GM18498 (cell line): ENCODE data around the gene NEDD4.
A peak's percentile ranks its signal among the peaks of the same experiment; 100 is the strongest.
"Not testable (repeated sequence)": the region's sequence is repeated elsewhere in the genome, so short reads cannot be mapped to it uniquely, and the experiment has no call there.

Source experiments
- ATAC-seq: cut with Tn5 transposase; IDR thresholded peaks from one replicate; pipeline ENCODE4 v1.9.1; 2021; ENCODE audit warnings: mild to moderate bottlenecking, moderate library complexity; ENCODE audit not compliant: unreplicated experiment

NEDD4 gene

DNA sequence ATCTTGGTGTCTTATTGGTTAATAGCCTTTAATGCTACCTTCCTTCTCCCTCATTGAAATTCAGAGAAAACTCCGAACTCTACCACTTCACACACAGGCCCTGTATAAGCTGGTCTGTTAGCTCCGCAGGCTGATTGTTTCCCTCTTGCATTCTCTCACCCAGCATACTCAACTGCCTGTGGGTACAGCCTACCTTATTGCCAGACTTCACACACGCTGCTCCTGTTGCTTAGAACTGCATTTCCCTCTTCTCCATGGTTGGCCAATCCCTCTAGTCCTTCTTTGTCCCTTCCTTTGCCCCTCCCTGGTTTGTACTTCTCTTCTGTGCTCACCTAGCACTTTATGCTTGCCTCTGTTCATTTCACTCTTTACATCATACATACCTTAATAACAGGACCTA lies 157.5 kb downstream of the NEDD4 start:
- ATAC-seq, result no peak

DNA sequence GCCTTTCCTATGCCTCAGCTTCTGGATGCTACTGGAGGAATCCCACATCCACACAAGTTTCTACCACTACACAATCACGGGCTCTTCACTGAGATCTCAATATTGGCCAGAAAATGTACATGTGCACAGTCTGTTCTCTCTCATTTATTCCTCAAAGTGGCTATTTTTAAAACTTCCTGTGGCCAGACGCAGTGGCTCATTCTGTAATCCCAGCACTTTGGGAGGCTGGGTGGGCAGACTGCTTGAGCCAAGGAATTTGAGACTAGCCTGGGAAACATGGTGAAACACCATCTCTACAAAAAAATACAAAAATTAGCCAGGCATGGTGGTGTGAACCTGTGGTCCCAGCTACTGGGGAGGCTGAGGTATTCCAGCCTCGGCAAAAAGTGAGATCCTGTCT lies 159.1 kb downstream of the NEDD4 start:
- ATAC-seq, result no peak

DNA sequence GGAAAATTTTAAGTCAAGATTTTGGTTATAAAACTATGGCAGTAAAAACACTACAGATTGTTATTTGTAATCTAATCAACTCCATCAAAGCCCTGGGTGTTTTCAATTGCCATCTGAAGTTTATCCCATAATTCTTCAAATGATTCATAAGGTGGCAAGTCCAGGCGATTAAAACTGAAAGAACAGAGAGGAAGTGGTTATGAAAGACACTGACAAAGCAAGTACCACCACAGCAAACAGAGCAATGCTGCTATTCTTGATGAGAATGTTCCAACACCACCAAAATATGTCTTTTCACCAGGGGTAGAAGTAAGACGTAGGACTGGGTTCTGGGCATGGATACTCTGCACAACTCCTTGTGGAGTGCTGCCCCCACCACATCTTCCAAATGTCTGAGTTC lies 163.6 kb downstream of the NEDD4 start:
- ATAC-seq, result peak; percentile 78

DNA sequence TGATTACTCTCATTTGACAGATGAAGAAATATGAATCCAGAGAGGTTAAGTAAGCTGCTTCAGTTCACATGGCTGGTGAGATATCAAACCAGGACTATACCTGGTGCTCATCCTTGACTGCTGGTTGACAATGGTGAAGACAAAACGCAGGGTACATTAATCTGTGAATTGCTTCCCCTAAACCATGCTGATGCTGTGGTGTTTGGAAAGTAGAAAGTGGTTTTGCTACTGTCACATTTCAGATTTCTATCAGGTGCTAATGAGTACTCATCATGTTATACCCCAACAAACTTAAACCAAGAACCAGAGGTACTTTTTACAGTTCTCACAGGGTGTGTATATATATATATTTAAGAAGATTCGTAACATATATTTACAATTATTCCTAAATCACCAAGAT lies 165.5 kb downstream of the NEDD4 start:
- no peak for ATAC-seq

DNA sequence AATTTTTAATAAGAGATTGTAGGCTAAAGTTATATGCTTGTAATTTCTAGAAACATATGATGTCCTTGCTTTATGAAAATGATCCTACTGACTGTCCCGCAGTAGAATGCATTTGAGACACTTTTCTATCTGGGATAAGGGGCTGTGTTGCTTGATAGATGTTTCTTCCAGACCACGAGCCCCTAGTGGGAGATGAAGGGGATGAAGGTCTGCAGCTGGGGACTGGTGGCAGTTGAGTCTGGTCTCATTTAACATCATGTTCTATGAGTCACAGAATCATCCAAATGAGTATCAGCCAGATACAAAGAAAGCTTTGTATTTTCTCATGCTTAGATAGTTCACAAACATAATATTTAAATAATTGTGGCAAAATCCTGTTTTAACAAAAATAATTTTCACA lies 166.2 kb downstream of the NEDD4 start:
- ATAC-seq, result no peak

DNA sequence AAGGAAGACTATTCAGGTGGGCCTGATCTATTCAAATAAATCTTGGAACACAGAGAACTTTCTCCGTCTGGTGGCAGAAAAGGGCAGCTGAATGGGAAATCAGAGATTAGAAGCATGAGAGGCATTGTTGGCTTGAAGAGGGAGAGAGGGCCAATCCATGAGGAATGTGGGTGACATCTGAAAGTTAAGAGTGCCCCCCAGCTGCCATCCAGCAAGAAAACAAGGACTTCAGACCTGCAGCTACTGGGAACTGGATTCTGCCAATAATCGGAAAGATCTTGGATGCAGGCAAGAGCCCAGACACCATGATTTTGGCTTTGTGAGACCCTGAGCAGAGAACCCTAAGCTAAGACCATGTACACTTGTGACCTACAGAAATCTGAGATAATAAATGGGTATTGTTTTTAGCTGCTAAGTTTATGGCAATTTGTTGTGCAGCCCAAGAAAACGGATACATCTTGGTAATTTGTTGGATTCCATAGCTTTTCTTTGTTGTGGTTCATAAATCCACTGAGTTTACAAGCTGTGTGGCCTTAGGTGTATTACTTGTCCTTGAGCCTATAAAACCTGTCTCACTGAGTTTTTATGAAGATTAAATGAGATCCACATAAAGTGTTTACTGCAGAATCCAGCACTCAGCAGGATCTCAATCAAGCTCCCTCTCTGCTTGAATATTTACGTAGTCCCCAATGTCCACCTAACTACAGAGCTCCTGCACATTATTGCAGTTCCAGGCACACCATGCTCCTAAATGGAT lies 168.4 kb downstream of the NEDD4 start:
- no peak for ATAC-seq

DNA sequence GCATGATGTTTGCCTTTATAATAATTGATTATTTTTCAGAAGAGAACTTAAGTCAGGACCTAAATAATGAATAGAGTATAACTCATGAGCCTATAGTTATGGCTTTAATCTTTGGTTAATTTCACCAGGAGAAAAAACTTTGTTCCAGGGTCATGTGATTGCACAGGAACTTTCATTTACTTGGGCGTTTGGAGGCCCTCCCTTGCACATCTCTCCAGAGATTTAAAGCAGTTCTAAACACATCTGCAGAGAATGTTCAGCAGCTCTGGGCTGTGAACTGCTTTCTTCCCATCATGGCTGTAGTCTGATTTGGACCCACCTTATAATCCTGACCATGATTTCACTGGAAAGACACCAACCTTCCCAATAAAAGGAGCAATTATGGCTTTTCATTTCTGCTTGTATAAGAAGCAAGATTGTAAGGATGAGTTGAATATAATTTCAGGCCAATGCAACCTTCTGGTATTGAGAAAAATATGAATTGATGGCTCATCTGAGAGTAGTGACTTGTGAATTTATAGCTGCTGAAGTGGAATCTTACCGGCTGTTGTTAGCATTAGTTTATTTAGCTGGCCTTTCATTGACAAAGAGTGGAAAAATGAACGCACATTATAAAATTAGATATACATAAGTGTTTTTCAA lies 169.6 kb downstream of the NEDD4 start:
- ATAC-seq, result no peak

DNA sequence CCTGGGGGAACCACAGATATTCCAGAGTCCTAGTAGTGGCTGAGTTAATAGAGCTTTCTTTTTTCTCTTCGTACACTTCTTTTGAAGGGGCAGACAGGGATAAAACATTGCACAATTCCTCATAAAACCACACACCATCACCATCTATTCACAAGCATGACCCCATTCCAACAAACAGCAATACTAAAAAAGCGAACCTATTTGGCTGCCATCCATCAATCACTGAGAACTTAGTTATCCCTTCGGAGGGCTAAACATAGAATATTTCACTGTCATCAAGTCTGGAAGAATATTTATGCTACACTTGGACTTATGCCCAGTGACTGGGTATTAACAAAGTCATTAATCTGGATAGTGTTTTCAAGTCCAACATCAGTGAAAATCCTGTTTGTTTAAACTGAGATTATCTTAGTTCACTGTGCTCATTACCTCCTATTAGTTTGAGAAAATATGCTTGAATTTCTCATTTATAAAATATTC lies 170.2 kb downstream of the NEDD4 start:
- ATAC-seq, result no peak

DNA sequence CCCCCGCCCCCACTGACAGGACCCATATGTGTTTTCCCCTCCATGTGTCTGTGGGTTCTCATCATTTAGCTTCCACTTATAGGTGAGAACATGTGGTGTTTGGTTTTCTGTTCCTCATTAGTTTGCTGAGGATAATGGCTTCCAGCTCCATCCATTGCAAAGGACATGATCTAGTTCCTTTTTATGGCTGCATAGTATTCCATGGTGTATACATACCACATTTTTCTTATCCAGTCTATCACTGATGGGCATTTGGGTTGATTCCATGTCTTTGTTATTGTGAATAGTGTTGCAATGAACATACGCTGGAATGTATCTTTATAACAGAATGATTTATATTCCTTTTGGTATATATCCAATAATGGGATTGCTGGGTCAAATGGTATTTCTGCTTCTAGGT lies 171.7 kb downstream of the NEDD4 start:
- ATAC-seq, result not testable (repeated sequence)

DNA sequence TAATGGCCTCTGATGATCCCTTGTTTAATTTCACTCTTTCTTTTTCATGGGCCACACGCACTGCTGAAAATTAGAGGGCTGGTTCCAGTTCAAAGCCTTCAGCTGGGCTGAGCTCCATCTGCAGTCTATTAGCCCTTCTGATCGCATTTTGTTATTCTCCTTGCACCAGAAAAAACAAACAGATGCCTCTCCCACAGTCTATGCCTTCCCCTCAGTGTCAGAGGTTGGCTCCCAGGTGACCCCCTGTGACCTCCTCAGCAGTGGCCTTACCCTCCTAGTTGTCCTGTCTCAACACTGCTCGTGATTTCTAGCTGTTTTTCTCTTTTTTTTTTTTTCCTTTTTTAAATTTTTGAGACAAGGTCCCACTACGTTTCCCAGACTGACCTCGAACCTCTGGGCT lies 173.4 kb downstream of the NEDD4 start:
- ATAC-seq, result no peak

DNA sequence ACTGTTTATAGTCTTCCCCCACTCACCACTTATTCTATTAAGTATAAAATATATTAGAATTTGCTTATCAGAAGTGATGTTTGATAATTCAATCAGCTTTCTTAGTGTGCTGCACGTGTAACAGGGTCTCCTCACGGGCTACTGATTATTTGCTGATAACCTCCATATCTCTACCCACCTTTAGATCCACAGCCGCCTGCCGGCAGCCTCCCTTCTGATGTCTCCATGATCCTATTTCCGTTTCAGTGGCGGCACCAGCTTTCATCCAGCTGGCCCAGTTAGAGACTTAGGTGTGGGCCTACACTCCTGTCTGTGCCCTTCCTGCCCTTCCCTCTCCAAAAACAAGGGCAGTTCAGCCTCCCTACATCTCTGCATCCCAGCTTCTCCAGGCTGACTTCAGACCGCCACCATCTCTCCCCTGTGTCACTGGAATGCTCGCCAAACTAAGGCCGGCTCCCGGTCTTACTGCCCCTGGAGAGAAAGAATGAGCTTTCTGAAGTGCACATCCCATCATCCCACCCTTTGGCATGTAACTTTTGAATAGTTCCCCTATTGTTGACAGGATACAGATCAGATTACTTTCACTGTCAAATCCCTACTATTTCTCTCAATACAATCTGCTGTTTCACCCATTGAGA lies 173.9 kb downstream of the NEDD4 start:
- no peak for ATAC-seq

DNA sequence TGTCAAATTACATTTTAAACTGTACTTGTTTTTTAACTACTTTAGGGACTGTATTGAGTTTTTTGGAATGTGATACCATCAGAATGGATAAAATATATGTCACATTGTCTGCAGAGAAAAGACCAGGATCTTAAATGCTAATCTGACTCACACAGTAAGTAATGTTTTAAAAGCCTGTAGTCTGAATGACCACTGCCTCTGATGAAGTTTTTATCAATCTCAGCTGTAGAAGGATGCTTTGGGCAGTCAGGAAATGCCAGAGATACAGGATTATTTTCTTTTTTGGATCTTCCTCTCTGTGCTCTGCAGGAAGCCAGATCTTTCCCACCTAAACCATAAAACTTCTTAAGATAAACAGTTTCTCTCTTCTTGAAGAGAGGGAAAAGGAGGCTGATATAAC lies 177.4 kb downstream of the NEDD4 start:
- ATAC-seq, result no peak

DNA sequence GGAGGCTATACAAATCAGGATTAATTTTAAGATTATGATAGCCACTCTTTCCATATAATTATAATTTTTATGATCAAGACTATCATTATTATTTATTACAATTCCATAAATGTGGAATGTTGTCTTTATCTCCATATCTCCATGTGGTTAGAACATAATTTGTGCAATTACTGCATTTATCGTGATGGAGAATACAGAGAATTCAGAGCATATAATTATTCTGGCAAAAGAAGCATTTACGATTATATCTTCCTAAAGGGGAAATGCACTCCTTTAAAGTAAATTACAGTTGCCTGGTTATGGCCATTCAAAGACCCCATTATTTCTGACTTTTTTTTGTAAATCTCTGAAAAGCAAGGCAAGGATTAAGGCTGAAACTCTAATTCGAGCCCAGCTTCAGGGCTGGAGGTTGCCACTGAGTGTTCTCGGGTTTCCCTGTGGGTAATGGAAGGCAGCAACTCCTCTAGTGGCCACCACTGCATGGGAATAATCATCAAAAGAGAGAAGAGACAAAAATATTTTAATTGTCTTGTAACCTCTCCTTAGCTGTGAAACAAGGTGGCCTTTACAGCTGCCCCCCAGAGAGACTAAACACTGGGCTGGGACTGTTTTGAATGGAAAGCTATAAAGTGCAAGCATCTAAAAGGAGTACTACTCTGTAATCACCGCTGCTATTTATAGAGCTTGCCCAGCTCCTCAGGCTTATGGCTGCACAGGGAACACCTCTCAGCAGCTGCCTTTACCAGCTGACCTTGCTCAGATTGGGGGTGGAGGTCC lies 190.6 kb downstream of the NEDD4 start:
- ATAC-seq, result no peak

DNA sequence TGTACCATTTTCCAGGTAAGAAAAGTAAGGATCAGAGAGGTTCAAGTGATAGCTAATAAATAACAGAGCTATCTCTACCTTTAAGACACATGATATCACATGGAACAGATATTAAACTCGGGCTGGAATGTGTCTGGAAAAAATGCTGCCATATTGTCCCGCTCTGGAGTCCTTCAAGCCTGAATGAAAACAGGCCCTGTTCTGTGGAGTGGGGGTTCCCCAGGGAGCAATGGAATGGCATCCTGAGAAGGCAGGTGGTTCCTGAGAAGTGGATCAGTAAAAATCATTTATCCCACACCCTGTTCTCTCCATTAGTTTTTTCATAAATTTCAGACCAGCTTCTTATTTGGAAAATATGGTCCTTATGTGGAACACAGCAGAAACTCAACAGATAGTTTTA lies 193.2 kb downstream of the NEDD4 start:
- no peak for ATAC-seq

DNA sequence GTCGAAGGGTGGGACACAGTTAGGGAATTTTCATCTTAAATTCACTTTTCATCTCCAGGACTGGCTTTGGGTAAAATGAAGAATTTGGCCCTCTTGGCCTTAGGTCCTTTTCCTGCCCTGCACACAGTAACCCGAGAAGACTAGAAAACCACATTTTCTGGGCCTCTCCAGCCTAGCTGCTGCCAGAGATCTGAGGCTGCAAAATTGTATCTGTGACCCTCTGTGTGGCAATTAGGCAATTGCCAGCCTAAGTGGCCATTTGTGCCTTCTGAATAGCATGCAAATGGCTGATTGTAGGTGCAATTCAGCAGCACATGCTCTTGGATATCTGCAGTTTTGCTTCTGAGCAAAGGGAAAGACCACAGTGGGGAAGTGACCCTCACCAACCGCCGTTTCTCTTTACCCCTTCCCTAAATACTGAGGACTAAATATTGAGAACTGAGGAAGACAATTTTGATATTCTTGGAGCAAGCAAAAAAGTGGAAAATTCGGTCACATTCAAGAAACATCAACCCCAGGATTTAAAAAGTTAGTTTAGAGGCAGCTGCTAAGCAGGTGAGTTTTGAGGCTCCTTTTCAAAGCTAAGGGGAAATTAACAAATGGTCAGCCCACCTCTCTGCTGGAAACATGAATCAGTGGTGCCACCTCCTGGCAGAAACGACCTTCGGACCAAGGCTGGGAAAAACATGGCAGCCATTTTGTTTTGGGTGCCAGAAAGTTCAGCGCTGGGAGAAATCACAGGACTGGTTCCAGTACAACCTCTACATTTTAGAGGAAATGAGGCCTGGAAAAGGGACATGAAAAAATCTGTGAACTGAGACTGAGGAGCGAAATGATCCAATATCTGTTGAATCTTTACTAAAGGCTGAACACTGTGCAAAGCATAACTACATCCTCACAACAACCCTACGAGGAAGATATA lies 193.9 kb downstream of the NEDD4 start:
- ATAC-seq, result no peak

DNA sequence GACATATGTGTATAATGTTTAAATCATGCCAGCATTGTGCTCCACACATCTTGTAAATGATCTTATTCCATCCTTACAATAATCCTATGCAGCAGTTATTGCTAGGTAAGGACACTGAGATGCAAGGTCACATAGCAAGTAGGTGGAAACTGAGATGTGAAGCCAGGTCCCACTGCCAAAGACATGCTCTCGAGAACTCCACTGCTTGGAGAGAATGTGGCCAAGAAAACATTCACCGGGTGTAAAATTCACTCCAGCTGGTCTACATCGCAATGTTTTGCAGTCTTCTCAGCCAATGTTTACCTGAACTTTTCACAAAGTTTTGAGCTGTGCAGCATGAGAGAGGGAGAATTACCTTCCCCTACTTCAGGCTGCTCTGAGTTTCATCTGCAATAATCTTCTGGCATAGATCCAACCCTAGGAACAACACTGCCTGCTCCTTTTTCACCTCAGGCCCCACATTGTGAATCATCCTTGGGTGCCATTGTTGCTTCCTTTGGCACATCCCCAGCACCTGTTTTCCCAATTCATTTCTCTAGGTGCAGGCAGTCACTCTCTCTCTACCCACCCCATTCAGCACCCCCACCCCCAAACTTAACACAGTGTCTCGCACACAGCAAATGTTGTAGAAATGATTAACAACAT lies 197.0 kb downstream of the NEDD4 start:
- no peak for ATAC-seq

DNA sequence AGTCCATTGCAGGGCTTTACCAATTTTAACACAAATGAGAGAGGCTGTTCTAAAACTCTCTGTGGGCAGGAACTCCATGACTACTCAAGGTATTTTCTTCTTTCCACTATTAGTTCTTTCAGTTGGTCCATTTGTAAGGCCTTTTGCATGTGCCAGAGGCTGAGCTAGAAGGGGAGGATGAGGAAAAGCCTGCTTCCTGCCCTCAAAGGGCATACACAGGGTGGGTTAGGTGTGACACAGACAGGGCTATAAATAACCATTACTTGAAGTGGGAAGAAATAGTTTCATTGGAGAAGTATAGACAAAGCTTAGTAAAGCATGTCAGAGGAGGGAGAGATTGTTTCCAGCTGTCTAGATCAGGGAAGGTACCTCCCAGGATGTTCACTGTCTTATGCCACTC lies 198.4 kb downstream of the NEDD4 start:
- ATAC-seq, result no peak

DNA sequence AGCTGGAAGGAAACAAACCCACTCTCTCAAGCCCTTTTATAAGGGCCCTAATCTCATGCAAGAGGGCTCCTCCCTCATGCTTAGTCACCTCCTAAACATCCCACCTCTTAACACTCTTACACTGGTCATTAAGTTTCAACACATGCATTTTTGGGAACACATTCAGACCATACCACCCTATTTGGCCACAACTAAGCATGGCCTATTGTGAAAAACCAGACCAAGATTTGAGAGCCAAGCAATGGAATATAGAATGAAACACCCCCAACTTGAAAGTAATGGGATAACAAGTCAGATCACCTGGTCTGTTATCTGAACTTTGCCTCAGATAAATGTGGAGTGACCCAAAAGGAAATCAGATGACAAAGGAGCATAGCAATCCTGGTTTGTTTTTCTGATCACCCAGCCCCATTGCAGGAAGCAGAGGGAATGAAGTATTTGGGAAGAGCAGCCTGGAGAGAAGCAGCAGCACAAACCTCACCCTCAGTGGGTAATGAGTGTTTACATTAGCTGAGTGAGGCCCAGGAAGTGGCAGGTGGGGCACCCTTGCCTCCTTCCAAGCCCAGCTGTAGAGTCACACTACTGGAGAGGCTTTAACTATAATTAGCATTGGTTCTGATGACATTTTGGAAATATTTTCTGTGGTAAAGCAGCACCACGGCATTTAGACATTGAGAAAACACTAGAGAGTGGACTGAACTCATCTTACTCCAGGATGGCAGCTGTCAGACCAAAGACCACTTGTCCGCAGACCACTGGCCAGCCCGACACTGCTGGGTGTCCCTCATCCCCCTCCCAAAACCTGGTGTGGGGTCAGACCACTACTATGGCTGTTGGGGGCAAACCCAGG lies 201.6 kb downstream of the NEDD4 start:
- ATAC-seq, result no peak

DNA sequence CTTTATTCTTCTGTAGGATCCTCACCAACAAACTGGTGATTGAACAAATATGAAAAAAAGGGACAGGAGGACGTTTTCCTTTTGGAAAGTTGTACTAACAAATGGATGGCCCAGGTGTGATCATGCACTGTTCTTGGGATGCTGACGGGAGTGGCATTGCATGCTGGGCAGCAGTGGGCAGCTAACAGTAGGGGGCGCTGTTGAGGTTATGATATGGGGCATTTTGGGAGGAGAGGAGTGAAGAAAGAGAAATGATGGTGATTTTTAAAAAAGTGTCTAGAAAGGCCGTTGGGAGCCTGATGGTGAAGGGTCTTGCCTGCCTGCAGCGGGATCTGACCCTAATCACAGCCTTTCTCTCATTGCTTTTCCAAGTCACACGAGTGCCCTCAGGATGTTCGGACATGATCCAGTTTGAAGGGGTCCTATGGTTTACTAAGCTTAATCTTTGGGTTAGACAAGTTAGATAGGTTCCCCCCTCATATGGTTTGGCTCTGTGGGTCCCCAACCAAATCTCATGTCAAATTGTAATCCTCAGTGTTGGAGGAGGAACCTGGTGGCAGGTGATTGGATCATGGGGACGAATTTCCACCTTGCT lies 204.2 kb downstream of the NEDD4 start:
- no peak for ATAC-seq
